ENCODE data around the gene FABP2. TPM values are rescaled to one million over a fixed set of nuclear protein-coding genes. Genes with fewer than 3 reads are reported as not detected.

FABP2 gene
- total and polyA plus RNA-seq, 4 experiments from 2014 or later = 0.21 TPM; not detected in 3

DNA sequence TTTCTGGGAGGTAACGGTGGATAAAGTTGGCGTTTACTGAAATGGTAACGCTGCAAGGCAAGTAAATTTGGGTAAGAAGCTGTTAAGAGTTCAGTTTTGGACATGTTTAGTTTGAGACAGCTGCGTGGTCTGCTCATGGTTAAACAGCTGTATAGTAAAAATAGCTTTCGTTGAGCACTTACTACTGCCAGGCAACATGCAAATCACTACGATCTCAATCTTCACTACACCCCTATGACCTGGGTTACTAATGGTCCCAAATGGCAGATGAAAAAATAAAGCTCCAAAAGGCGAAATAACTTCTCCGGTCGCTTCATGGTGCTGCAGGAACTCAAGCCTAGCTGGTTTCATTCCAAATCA, 22.2 kb downstream of the FABP2 start:
- peak in 2 of 5 donors; percentile 20 to 30 for DNase-seq
- Mint-ChIP-seq H3K4me1 (peaks cover 24 to 42% (median 34%) of the 10 kb centered on the region in 4 donors), H3K27me3 (no peaks in the 10 kb centered on the region), H3K36me3 (peaks cover 18 to 28% of the 10 kb centered on the region in 2 donors), H3K27ac (peak overlapping the region; percentile 96 to 100 (median 99)), H3K4me3 (peak overlapping the region; percentile 95 to 100 (median 98)), H3K9me3 (peaks cover 0 to 2% (median 0%) of the 10 kb centered on the region in 8 donors)
- CTCF ChIA-PET (ENCODE audit: partially characterized antibody) = interaction anchor here (0.8 to 4.8 kb wide), 10 partner anchors 10 to 757 kb away, joined by 3 to 34 read pairs (median 4); partner anchors contain the start of genes PDE5A and USP53
- Histone ChIP-seq H3K27me3 (ENCODE audit: insufficient read depth, low read length) (no peaks in the 10 kb centered on the region), H3K9me3 (ENCODE audit: control insufficient read depth in 1 of 2, low read length in 2 of 2) (no peaks in the 10 kb centered on the region), H3K4me1 (ENCODE audit: insufficient read depth, low read length) (peaks cover 27% of the 10 kb centered on the region), H3K27ac (ENCODE audit: low read depth, low read length) (peak overlapping the region; percentile 92), H3K4me3 (ENCODE audit: low read length in 2 of 2) (peak overlapping the region; percentile 95 to 99), H3K36me3 (ENCODE audit: insufficient read depth, low read length) (no peaks in the 10 kb centered on the region)
- intact Hi-C loops (cut with micrococcal nuclease) = loop anchor here (1.0 to 2.0 kb wide), 3 partner anchors 87 to 1021 kb away; partner anchors contain the start of gene USP53
- POLR2A ChIA-PET (ENCODE audit: partially characterized antibody) = interaction anchor here (0.8 to 2.4 kb wide), 17 partner anchors 8 to 1021 kb away, joined by 3 to 59 read pairs (median 5); partner anchors contain the start of genes METTL14, PDE5A and USP53

DNA sequence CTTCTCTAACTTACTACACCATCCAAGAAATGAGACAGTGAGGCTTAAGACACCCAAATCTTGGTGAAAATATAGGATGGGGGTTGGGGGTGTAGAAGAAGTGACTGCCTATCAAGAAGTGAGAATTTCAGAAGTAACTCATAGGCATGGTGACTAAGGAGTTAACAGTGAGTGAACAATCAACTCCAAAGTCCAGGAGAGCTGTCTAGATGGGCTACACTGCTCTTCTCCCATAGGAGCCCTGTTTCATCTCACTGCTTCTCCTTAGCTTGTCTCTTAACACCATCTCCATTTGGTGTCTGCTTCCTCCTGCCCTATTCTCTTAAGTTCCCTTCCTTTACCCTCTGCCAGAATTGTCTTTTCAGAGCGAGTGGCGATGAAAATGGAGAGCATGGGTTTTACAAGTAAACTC, 22.7 kb downstream of the FABP2 start:
- H3K36me3 ChIP-seq (ENCODE audit: insufficient read depth, low read length) = no peaks in the 10 kb centered on the region
- POLR2A ChIA-PET (ENCODE audit: partially characterized antibody) = interaction anchor here (0.8 to 2.4 kb wide), 13 partner anchors 8 to 1021 kb away, joined by 3 to 59 read pairs (median 5); partner anchors contain the start of genes PDE5A and USP53
- H3K4me3 Mint-ChIP-seq = peak overlapping the region; percentile 95 to 100 (median 98)
- peaks cover 27% of the 10 kb centered on the region for H3K4me1 ChIP-seq (ENCODE audit: insufficient read depth, low read length)
- H3K27ac ChIP-seq (ENCODE audit: low read depth, low read length) = peak overlapping the region; percentile 92
- CTCF ChIA-PET (ENCODE audit: partially characterized antibody) = interaction anchor here (0.8 to 4.8 kb wide), 8 partner anchors 9 to 757 kb away, joined by 3 to 34 read pairs (median 6); partner anchors contain the start of gene USP53
- peaks cover 24 to 42% (median 34%) of the 10 kb centered on the region in 4 donors for H3K4me1 Mint-ChIP-seq
- H3K9me3 ChIP-seq (ENCODE audit: control insufficient read depth in 1 of 2, low read length in 2 of 2) = no peaks in the 10 kb centered on the region
- DNase-seq = peak in 2 of 5 donors; percentile 13 to 25
- intact Hi-C loops (cut with micrococcal nuclease) = no loop called here
- H3K36me3 Mint-ChIP-seq = peaks cover 18 to 28% of the 10 kb centered on the region in 2 donors
- H3K27ac Mint-ChIP-seq = peak overlapping the region; percentile 96 to 100 (median 99)
- H3K27me3 ChIP-seq (ENCODE audit: insufficient read depth, low read length) = no peaks in the 10 kb centered on the region
- peaks cover 0 to 2% (median 0%) of the 10 kb centered on the region in 8 donors for H3K9me3 Mint-ChIP-seq
- peak overlapping the region; percentile 95 to 99 for H3K4me3 ChIP-seq (ENCODE audit: low read length in 2 of 2)
- no peaks in the 10 kb centered on the region for H3K27me3 Mint-ChIP-seq

DNA sequence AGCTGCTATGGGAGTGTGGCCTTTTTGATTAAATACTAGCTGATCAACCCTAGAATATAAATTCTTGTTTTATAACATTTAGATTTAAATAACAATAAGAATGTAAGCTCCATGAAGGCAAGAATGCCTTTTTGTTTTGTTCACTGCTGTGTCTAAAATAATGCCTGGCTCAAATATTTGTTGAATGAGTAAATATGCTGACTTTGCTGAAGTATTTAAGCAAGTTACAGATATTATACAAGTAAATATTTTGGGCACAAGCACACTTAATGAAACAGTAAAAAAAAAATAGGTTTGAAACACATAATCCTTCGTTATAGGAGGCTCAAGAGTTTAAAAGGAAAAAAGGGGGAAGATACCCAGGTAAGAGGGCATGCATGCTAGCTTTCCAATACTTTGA, 24.1 kb downstream of the FABP2 start:
- peak overlapping the region in 4 of 7 donors; percentile 43 to 96 (median 69) for H3K27ac Mint-ChIP-seq
- H3K27me3 Mint-ChIP-seq = no peaks in the 10 kb centered on the region
- H3K36me3 Mint-ChIP-seq = peaks cover 19 to 32% of the 10 kb centered on the region in 2 donors
- H3K27ac ChIP-seq (ENCODE audit: low read depth, low read length) = no peak overlapping the region
- no peaks in the 10 kb centered on the region for H3K27me3 ChIP-seq (ENCODE audit: insufficient read depth, low read length)
- intact Hi-C loops (cut with micrococcal nuclease) = no loop called here
- CTCF ChIA-PET (ENCODE audit: partially characterized antibody) = interaction anchor here (1.2 to 4.8 kb wide), 3 partner anchors 11 to 256 kb away, joined by 3 to 34 read pairs (median 5); no protein-coding TSS in a partner anchor
- H3K4me1 Mint-ChIP-seq = peaks cover 24 to 42% (median 34%) of the 10 kb centered on the region in 4 donors
- H3K9me3 Mint-ChIP-seq = peaks cover 0 to 2% (median 0%) of the 10 kb centered on the region in 8 donors
- POLR2A ChIA-PET (ENCODE audit: partially characterized antibody) = interaction anchor here (0.6 to 1.0 kb wide), 3 partner anchors 30 to 157 kb away, joined by 3 to 5 read pairs (median 4); partner anchors contain the start of gene USP53
- H3K4me3 Mint-ChIP-seq = peak overlapping the region in 5 of 8 donors; percentile 53 to 99 (median 96)
- peaks cover 2% of the 10 kb centered on the region for H3K36me3 ChIP-seq (ENCODE audit: insufficient read depth, low read length)
- no peak for DNase-seq
- H3K4me1 ChIP-seq (ENCODE audit: insufficient read depth, low read length) = peaks cover 27% of the 10 kb centered on the region
- H3K9me3 ChIP-seq (ENCODE audit: control insufficient read depth in 1 of 2, low read length in 2 of 2) = no peaks in the 10 kb centered on the region
- no peak overlapping the region for H3K4me3 ChIP-seq (ENCODE audit: low read length in 2 of 2)

GRCh38 chr4:119296356-119296755, 25.6 kb downstream of the FABP2 start:
- ChIA-PET POLR2A (ENCODE audit: partially characterized antibody) (interaction anchor here (1.1 kb wide), 1 partner anchor 84 kb away, joined by 3 read pairs; the partner anchor contains the start of gene USP53), CTCF (ENCODE audit: partially characterized antibody) (interaction anchor here (1.3 to 4.8 kb wide), 2 partner anchors 254 kb away, joined by 5 to 34 read pairs; no protein-coding TSS in a partner anchor)
- no peak for DNase-seq
- H3K36me3 Mint-ChIP-seq = peaks cover 27 to 39% of the 10 kb centered on the region in 2 donors
- peak overlapping the region in 1 of 8 donors; percentile 0 for H3K4me3 Mint-ChIP-seq
- no peaks in the 10 kb centered on the region for H3K27me3 Mint-ChIP-seq
- no peaks in the 10 kb centered on the region for H3K9me3 ChIP-seq (ENCODE audit: control insufficient read depth in 1 of 2, low read length in 2 of 2)
- H3K4me3 ChIP-seq (ENCODE audit: low read length in 2 of 2) = no peak overlapping the region
- peaks cover 0 to 2% (median 0%) of the 10 kb centered on the region in 8 donors for H3K9me3 Mint-ChIP-seq
- H3K36me3 ChIP-seq (ENCODE audit: insufficient read depth, low read length) = peaks cover 7% of the 10 kb centered on the region
- intact Hi-C loops (cut with micrococcal nuclease) = no loop called here
- H3K27ac Mint-ChIP-seq = peak overlapping the region in 3 of 7 donors; percentile 16 to 35 (median 26)
- H3K4me1 ChIP-seq (ENCODE audit: insufficient read depth, low read length) = peaks cover 27% of the 10 kb centered on the region
- H3K4me1 Mint-ChIP-seq = peaks cover 24 to 42% (median 33%) of the 10 kb centered on the region in 4 donors
- H3K27ac ChIP-seq (ENCODE audit: low read depth, low read length) = no peak overlapping the region
- no peaks in the 10 kb centered on the region for H3K27me3 ChIP-seq (ENCODE audit: insufficient read depth, low read length)

DNA sequence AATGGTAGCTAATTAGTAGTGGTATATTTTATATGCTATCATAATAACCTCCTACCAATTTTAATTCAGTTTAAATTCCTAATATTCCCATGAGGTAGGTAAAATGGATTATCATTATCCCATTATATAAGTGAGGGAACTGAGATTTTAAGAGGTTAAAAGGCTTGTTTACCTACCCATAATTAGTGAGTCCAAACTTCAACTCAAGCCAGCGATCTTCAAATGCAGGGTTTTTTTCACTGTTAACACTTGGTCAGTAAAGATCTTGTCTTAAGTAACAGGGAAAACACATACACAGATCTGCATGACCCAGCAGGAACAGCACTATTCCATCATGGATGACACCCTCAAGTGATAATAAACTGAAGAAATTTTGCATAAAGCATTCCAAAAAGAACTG, 31.3 kb downstream of the FABP2 start:
- H3K4me3 ChIP-seq (ENCODE audit: low read length in 2 of 2) = no peak overlapping the region
- Mint-ChIP-seq H3K4me3 (no peak overlapping the region), H3K27ac (no peak overlapping the region), H3K27me3 (no peaks in the 10 kb centered on the region), H3K9me3 (no peaks in the 10 kb centered on the region), H3K4me1 (peaks cover 0 to 3% (median under 1%) of the 10 kb centered on the region in 4 donors), H3K36me3 (peaks cover 11 to 14% of the 10 kb centered on the region in 2 donors)
- DNase-seq = no peak
- no peaks in the 10 kb centered on the region for H3K27me3 ChIP-seq (ENCODE audit: insufficient read depth, low read length)
- ChIA-PET CTCF (ENCODE audit: partially characterized antibody) (interaction anchor here (1.2 to 4.5 kb wide), 3 partner anchors 9 to 249 kb away, joined by 3 to 35 read pairs (median 8); a partner anchor contains a TSS), POLR2A (ENCODE audit: partially characterized antibody) (interaction anchor here (1.4 to 1.5 kb wide), 2 partner anchors 9 to 164 kb away, joined by 3 to 5 read pairs; a partner anchor contains a TSS)
- peaks cover 10% of the 10 kb centered on the region for H3K36me3 ChIP-seq (ENCODE audit: insufficient read depth, low read length)
- intact Hi-C loops (cut with micrococcal nuclease) = no loop called here
- no peak overlapping the region for H3K27ac ChIP-seq (ENCODE audit: low read depth, low read length)
- H3K9me3 ChIP-seq (ENCODE audit: control insufficient read depth in 1 of 2, low read length in 2 of 2) = no peaks in the 10 kb centered on the region
- H3K4me1 ChIP-seq (ENCODE audit: insufficient read depth, low read length) = peaks cover 2% of the 10 kb centered on the region

DNA sequence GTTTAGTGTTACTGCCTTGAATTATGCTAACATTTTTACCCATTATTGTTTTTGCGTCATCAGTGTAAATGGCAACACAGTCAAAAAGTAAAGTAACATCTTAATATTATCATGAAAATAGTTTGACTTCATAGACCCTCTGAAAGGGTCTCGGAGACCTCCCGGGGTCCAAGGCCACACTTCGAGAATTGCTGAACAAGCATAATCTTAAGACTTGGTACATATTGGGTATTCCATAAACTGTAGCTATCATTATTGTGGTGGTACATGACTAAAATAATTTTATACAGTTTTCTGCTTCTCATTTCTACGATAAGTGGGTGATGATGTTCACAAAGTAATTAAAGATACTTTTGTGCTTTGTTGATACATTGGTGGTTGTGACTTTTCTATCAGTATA, 32.6 kb downstream of the FABP2 start:
- ChIA-PET CTCF (ENCODE audit: partially characterized antibody) (interaction anchor here (2.0 to 4.5 kb wide), 2 partner anchors 11 to 248 kb away, joined by 8 to 35 read pairs; a partner anchor contains a TSS), POLR2A (ENCODE audit: partially characterized antibody) (interaction anchor here (0.9 to 1.4 kb wide), 2 partner anchors 11 to 51 kb away, joined by 3 to 5 read pairs; a partner anchor contains a TSS)
- Histone ChIP-seq H3K4me3 (ENCODE audit: low read length in 2 of 2) (no peak overlapping the region), H3K27ac (ENCODE audit: low read depth, low read length) (no peak overlapping the region), H3K4me1 (ENCODE audit: insufficient read depth, low read length) (peaks cover 15% of the 10 kb centered on the region), H3K27me3 (ENCODE audit: insufficient read depth, low read length) (no peaks in the 10 kb centered on the region), H3K9me3 (ENCODE audit: control insufficient read depth in 1 of 2, low read length in 2 of 2) (no peaks in the 10 kb centered on the region), H3K36me3 (ENCODE audit: insufficient read depth, low read length) (peaks cover 10% of the 10 kb centered on the region)
- no peaks in the 10 kb centered on the region for H3K9me3 Mint-ChIP-seq
- H3K27ac Mint-ChIP-seq = no peak overlapping the region
- intact Hi-C loops (cut with micrococcal nuclease) = loop anchor here (5.0 kb wide), 2 partner anchors 77 to 307 kb away; partner anchors contain the start of gene USP53
- no peak for DNase-seq
- no peak overlapping the region for H3K4me3 Mint-ChIP-seq
- H3K36me3 Mint-ChIP-seq = peaks cover 11 to 14% of the 10 kb centered on the region in 2 donors
- peaks cover 6 to 10% (median 8%) of the 10 kb centered on the region in 4 donors for H3K4me1 Mint-ChIP-seq
- H3K27me3 Mint-ChIP-seq = no peaks in the 10 kb centered on the region
